ENCODE results near the gene DEAF1. TPM values are rescaled to one million over a fixed set of nuclear protein-coding genes. Genes with fewer than 3 reads are reported as not detected.
A peak's percentile ranks its signal among the peaks of the same experiment; 100 is the strongest.

DEAF1 gene
- total RNA-seq, 1 experiment from 2014 or later: 62.2 TPM

DNA sequence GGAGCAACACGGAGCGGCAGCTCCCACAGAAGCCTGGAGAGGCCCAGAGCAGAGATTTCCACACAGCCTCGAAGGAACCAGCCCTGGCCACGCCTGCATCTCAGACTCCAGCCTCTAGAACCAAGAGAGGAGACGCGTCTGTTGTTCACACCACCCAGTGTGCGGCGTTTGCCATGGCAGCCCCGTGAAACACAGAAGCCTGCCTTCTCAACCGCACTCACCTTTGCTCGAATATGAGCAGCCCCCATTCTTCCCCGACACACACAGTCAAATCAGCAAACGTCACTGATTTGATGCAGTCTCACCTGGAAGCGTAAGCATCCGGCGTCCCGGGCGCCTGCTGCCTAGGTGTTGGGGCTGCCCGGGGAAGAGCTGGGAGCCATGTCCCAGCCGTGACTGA is 38.0 kb upstream of the DEAF1 start (continued):
- TF ChIP-seq, protein P1, sequence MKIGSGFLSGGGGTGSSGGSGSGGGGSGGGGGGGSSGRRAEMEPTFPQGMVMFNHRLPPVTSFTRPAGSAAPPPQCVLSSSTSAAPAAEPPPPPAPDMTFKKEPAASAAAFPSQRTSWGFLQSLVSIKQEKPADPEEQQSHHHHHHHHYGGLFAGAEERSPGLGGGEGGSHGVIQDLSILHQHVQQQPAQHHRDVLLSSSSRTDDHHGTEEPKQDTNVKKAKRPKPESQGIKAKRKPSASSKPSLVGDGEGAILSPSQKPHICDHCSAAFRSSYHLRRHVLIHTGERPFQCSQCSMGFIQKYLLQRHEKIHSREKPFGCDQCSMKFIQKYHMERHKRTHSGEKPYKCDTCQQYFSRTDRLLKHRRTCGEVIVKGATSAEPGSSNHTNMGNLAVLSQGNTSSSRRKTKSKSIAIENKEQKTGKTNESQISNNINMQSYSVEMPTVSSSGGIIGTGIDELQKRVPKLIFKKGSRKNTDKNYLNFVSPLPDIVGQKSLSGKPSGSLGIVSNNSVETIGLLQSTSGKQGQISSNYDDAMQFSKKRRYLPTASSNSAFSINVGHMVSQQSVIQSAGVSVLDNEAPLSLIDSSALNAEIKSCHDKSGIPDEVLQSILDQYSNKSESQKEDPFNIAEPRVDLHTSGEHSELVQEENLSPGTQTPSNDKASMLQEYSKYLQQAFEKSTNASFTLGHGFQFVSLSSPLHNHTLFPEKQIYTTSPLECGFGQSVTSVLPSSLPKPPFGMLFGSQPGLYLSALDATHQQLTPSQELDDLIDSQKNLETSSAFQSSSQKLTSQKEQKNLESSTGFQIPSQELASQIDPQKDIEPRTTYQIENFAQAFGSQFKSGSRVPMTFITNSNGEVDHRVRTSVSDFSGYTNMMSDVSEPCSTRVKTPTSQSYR (CRISPR knock-in tag; IDR thresholded peaks at IDR 0.05): no peak

DNA sequence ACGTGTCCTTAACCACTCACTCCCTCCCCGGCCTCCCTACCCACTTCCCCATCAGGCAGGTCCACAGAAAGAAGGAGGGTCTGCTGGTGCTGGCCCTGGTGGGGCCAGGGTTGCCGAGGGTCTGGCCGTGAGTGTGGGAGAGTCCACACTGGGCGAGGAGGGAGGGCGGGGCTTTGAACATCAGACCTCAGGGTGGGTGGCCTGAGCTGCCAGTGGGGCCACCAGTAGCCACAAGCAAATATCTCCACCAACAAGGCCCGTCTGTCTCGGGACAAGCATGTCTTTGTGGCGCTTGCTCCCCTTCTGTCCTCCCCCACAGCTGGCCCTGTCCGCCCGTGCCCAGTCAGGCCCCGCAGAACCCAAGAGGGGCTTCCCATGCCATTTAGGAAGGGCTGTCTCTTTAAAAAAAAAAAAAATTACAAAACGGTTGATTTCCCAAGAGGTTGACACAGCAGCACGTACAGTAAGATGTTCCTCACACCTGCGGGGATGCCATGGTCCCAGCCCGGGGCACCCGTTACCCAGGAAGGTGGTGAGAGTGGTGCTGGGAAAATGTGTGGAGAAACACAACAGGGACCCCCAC is 34.6 kb upstream of the DEAF1 start:
- H3K27me3 Mint-ChIP-seq (ENCODE audit: low read depth): peaks cover 8% of the 10 kb centered on the region
- peaks cover 6% of the 10 kb centered on the region for H3K4me1 Mint-ChIP-seq
- H3K27ac Mint-ChIP-seq: 0 out of 2 replicates have a peak overlapping the region, but pooled peaks have one; percentile 32
- H3K4me3 Mint-ChIP-seq: no peak overlapping the region
- ChIA-PET POLR2A (no interaction called here), CTCF (interaction anchor here (2.0 to 6.6 kb wide), 2 partner anchors 26 to 35 kb away, joined by 6 to 94 read pairs; no protein-coding TSS in a partner anchor)
- ATAC-seq (no peak), DNase-seq (ENCODE audit: low spot score) (no peak)
- TF ChIP-seq, protein P2, sequence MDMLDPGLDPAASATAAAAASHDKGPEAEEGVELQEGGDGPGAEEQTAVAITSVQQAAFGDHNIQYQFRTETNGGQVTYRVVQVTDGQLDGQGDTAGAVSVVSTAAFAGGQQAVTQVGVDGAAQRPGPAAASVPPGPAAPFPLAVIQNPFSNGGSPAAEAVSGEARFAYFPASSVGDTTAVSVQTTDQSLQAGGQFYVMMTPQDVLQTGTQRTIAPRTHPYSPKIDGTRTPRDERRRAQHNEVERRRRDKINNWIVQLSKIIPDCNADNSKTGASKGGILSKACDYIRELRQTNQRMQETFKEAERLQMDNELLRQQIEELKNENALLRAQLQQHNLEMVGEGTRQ (CRISPR knock-in tag; IDR thresholded peaks at IDR 0.05): no peak
- TF ChIP-seq SOX15 (CRISPR knock-in tag; IDR thresholded peaks at IDR 0.05): no peak
- TF ChIP-seq ZNF219 (CRISPR knock-in tag; IDR thresholded peaks at IDR 0.05; ENCODE audit: borderline replicate concordance): no peak
- TF ChIP-seq SP1 (CRISPR knock-in tag; conservative IDR thresholded peaks at IDR 0.05): no peak
- TF ChIP-seq, protein P3, sequence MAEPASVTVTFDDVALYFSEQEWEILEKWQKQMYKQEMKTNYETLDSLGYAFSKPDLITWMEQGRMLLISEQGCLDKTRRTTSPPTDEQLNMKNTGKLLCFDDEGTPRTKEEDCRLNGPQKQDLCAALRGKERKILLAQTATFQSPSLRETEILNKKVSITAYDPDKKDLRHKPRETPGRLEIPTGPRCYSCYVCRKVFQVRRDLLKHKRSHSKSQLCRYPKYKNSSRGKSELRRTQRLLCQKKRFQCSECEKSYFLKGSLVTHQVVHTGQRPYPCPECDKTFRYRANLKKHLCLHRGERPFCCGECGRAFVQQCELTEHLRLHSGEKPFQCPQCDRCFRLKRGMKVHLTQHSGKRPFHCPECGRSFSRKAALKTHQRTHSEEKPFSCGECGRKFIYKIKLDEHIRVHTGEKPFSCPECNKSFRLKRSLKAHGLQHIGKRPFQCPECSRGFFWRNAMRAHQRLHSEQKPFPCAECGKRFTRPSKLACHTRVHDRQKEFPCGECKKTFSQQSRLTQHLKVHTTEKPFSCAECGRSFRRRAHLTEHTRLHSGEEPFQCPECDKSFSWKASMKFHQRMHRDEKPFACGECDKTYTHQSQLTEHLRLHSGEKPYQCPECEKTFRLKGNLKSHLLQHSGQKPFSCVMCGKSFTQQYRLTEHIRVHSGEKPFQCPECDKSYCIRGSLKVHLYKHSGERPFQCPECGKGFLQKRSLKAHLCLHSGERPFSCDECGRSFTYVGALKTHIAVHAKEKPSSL (CRISPR knock-in tag; conservative IDR thresholded peaks at IDR 0.05): no peak
- no peak for TF ChIP-seq FOXP1 (CRISPR knock-in tag; IDR thresholded peaks at IDR 0.05; ENCODE audit: borderline replicate concordance)
- H3K36me3 Mint-ChIP-seq: peaks cover 3% of the 10 kb centered on the region; the same call in 1 of the 2 replicates
- H3K9me3 Mint-ChIP-seq: no peaks in the 10 kb centered on the region

DNA sequence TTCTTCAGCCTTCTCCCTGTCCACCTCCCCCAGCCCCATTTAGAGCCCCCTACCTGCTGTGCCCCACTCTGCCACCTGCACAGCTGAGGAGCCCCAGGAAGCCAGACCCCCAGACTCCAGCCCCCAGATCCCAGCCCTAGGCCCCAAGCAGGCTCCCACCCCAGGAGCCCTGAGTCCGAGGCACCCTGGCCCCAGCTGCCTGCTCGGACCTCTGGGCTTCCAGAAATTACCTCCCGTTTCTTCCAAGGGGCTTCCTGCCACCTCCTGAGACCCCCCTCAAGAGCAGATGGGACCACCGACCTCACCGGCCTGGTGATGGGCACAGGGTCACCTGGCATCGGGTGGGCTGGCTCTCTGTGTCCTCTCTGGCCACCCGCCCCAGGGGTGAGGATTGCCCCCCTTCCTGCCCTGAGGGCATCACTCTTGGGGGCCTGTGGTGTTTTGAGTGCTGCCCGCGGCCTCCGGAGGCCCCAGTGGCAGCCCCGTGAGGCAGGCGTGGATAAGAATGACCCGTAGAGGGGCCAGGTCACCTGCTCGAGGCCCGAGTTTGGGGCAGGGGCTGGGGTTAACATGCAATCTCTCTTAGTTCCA is 34.0 kb upstream of the DEAF1 start:
- POLR2A ChIA-PET: no interaction called here
- peaks cover 8% of the 10 kb centered on the region for H3K4me1 Mint-ChIP-seq
- peaks cover 8% of the 10 kb centered on the region for H3K27me3 Mint-ChIP-seq (ENCODE audit: low read depth)
- no peaks in the 10 kb centered on the region for H3K36me3 Mint-ChIP-seq
- no peak for ATAC-seq
- no peaks in the 10 kb centered on the region for H3K9me3 Mint-ChIP-seq
- DNase-seq (ENCODE audit: low spot score): no peak
- H3K27ac Mint-ChIP-seq: no peak overlapping the region
- no peak overlapping the region for H3K4me3 Mint-ChIP-seq
- CTCF ChIA-PET: interaction anchor here (0.6 to 6.6 kb wide), 15 partner anchors 8 to 522 kb away, joined by 3 to 94 read pairs (median 8); partner anchors contain the start of genes DEAF1, EPS8L2, TALDO1 and TMEM80
- TF ChIP-seq, protein P4, sequence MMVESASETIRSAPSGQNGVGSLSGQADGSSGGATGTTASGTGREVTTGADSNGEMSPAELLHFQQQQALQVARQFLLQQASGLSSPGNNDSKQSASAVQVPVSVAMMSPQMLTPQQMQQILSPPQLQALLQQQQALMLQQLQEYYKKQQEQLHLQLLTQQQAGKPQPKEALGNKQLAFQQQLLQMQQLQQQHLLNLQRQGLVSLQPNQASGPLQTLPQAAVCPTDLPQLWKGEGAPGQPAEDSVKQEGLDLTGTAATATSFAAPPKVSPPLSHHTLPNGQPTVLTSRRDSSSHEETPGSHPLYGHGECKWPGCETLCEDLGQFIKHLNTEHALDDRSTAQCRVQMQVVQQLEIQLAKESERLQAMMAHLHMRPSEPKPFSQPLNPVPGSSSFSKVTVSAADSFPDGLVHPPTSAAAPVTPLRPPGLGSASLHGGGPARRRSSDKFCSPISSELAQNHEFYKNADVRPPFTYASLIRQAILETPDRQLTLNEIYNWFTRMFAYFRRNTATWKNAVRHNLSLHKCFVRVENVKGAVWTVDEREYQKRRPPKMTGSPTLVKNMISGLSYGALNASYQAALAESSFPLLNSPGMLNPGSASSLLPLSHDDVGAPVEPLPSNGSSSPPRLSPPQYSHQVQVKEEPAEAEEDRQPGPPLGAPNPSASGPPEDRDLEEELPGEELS (CRISPR knock-in tag; IDR thresholded peaks at IDR 0.05): no peak
- no peak for TF ChIP-seq FOXJ3 (CRISPR knock-in tag; IDR thresholded peaks at IDR 0.05; ENCODE audit: borderline replicate concordance)
- TF ChIP-seq ZNF219 (CRISPR knock-in tag; IDR thresholded peaks at IDR 0.05; ENCODE audit: borderline replicate concordance): no peak
- no peak for TF ChIP-seq PRRX2 (CRISPR knock-in tag; IDR thresholded peaks at IDR 0.05)
- no peak for TF ChIP-seq ATF1 (CRISPR knock-in tag; IDR thresholded peaks at IDR 0.05)
- TF ChIP-seq, protein P5, sequence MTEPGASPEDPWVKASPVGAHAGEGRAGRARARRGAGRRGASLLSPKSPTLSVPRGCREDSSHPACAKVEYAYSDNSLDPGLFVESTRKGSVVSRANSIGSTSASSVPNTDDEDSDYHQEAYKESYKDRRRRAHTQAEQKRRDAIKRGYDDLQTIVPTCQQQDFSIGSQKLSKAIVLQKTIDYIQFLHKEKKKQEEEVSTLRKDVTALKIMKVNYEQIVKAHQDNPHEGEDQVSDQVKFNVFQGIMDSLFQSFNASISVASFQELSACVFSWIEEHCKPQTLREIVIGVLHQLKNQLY (CRISPR knock-in tag; IDR thresholded peaks at IDR 0.05): no peak
- TF ChIP-seq, protein P6, sequence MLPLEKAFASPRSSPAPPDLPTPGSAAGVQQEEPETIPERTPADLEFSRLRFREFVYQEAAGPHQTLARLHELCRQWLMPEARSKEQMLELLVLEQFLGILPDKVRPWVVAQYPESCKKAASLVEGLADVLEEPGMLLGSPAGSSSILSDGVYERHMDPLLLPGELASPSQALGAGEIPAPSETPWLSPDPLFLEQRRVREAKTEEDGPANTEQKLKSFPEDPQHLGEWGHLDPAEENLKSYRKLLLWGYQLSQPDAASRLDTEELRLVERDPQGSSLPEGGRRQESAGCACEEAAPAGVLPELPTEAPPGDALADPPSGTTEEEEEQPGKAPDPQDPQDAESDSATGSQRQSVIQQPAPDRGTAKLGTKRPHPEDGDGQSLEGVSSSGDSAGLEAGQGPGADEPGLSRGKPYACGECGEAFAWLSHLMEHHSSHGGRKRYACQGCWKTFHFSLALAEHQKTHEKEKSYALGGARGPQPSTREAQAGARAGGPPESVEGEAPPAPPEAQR (CRISPR knock-in tag; IDR thresholded peaks at IDR 0.05): no peak
- TF ChIP-seq, protein P7, sequence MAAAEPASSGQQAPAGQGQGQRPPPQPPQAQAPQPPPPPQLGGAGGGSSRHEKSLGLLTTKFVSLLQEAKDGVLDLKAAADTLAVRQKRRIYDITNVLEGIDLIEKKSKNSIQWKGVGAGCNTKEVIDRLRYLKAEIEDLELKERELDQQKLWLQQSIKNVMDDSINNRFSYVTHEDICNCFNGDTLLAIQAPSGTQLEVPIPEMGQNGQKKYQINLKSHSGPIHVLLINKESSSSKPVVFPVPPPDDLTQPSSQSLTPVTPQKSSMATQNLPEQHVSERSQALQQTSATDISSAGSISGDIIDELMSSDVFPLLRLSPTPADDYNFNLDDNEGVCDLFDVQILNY (CRISPR knock-in tag; IDR thresholded peaks at IDR 0.05): no peak
- TF ChIP-seq, protein P8, sequence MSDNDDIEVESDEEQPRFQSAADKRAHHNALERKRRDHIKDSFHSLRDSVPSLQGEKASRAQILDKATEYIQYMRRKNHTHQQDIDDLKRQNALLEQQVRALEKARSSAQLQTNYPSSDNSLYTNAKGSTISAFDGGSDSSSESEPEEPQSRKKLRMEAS (CRISPR knock-in tag; IDR thresholded peaks at IDR 0.05): no peak
- TF ChIP-seq, protein P3 (CRISPR knock-in tag; conservative IDR thresholded peaks at IDR 0.05): no peak

Measured in WTC11 (cell line).